ENCODE results near the gene RUNX2. TPM values are rescaled to one million over a fixed set of nuclear protein-coding genes. Genes with fewer than 3 reads are reported as not detected.

Gene RUNX2
- total and polyA plus RNA-seq, 4 donors = 1.8 to 6.7 (median 3.2) TPM

GRCh38 chr6:45614488-45615285 is 286.6 kb downstream of the RUNX2 start:
- DNase-seq (no peak), ATAC-seq (ENCODE audit: insufficient read depth, low FRiP score) (no peak)
- H3K4me3 ChIP-seq = no peak overlapping the region
- no peak overlapping the region for H3K27ac ChIP-seq (ENCODE audit: low read depth in 1 of 2, low read length in 1 of 2)
- peaks cover 0 to 4% (median 0%) of the 10 kb centered on the region in 4 donors for H3K9me3 ChIP-seq (ENCODE audit: control insufficient read depth in 4 of 4, insufficient read depth in 3 of 4, low read length in 3 of 4)
- H3K9ac ChIP-seq (ENCODE audit: insufficient read depth in 1 of 2, low read length in 2 of 2) = no peak overlapping the region
- H3K27me3 ChIP-seq (ENCODE audit: control insufficient read depth in 3 of 3, insufficient read depth in 3 of 3, low read length in 2 of 3) = no peaks in the 10 kb centered on the region
- WGBS, 2 donors = 68 to 77% methylated on average over 4 of the region's 4 CpGs
- TF ChIP-seq CTCF (IDR thresholded peaks at IDR 0.05; ENCODE audit: control extremely low read depth, extremely low read depth) = no peak
- H3K36me3 ChIP-seq (ENCODE audit: control insufficient read depth in 4 of 4, insufficient read depth in 4 of 4, low read length in 4 of 4) = no peaks in the 10 kb centered on the region
- H3K4me1 ChIP-seq (ENCODE audit: control insufficient read depth in 5 of 5, insufficient read depth in 5 of 5, low read length in 5 of 5) = peaks cover 0 to 17% (median 0%) of the 10 kb centered on the region in 5 donors

- Histone ChIP-seq H3K9me3 (ENCODE audit: control insufficient read depth in 4 of 4, insufficient read depth in 3 of 4, low read length in 3 of 4) (peaks cover 0 to 4% (median 0%) of the 10 kb centered on the region in 4 donors), H3K27ac (ENCODE audit: low read depth in 1 of 2, low read length in 1 of 2) (no peak overlapping the region), H3K36me3 (ENCODE audit: control insufficient read depth in 4 of 4, insufficient read depth in 4 of 4, low read length in 4 of 4) (no peaks in the 10 kb centered on the region), H3K27me3 (ENCODE audit: control insufficient read depth in 3 of 3, insufficient read depth in 3 of 3, low read length in 2 of 3) (no peaks in the 10 kb centered on the region), H3K4me1 (ENCODE audit: control insufficient read depth in 5 of 5, insufficient read depth in 5 of 5, low read length in 5 of 5) (peaks cover 0 to 16% (median 0%) of the 10 kb centered on the region in 5 donors), H3K4me3 (no peak overlapping the region), H3K9ac (ENCODE audit: insufficient read depth in 1 of 2, low read length in 2 of 2) (no peak overlapping the region)
- ATAC-seq (ENCODE audit: insufficient read depth, low FRiP score) (no peak), DNase-seq (no peak)
- TF ChIP-seq CTCF (IDR thresholded peaks at IDR 0.05; ENCODE audit: control extremely low read depth, extremely low read depth) = no peak
- WGBS, 2 donors = 94 to 97% methylated on average over 1 of the region's 1 CpG
Measured at GRCh38 chr6:45616209-45616608, 288.1 kb downstream of the RUNX2 start.

- ATAC-seq (ENCODE audit: insufficient read depth, low FRiP score) = no peak
- WGBS, 2 donors = 73 to 92% methylated on average over 3 of the region's 3 CpGs
- no peak overlapping the region for H3K9ac ChIP-seq (ENCODE audit: insufficient read depth in 1 of 2, low read length in 2 of 2)
- no peak for TF ChIP-seq CTCF (IDR thresholded peaks at IDR 0.05; ENCODE audit: control extremely low read depth, extremely low read depth)
- H3K27ac ChIP-seq (ENCODE audit: low read depth in 1 of 2, low read length in 1 of 2) = no peak overlapping the region
- no peaks in the 10 kb centered on the region for H3K27me3 ChIP-seq (ENCODE audit: control insufficient read depth in 3 of 3, insufficient read depth in 3 of 3, low read length in 2 of 3)
- H3K4me3 ChIP-seq = no peak overlapping the region
- peaks cover 0 to 4% (median 0%) of the 10 kb centered on the region in 4 donors for H3K9me3 ChIP-seq (ENCODE audit: control insufficient read depth in 4 of 4, insufficient read depth in 3 of 4, low read length in 3 of 4)
- peaks cover 0 to 9% (median 0%) of the 10 kb centered on the region in 5 donors for H3K4me1 ChIP-seq (ENCODE audit: control insufficient read depth in 5 of 5, insufficient read depth in 5 of 5, low read length in 5 of 5)
- no peaks in the 10 kb centered on the region for H3K36me3 ChIP-seq (ENCODE audit: control insufficient read depth in 4 of 4, insufficient read depth in 4 of 4, low read length in 4 of 4)
- no peak for DNase-seq
Measured at GRCh38 chr6:45617441-45617840, 289.3 kb downstream of the RUNX2 start.

Data from lung (tissue), 12 donors.